Breast epithelium (tissue), 4 donors: Measurements from ENCODE around the gene VSIG10L. TPM values are rescaled to one million over a fixed set of nuclear protein-coding genes. Genes with fewer than 3 reads are reported as not detected.
A peak's percentile ranks its signal among the peaks of the same experiment; 100 is the strongest.

Experiments
- DNase-seq, 2 donors: peaks; one replicate each; pipeline ENCODE4 v3.0.0-alpha.2; 2019; ENCODE audit warnings: low spot score in 2 of 2
- H3K27ac ChIP-seq, 2 donors: fragments of 200-600 bp; sonication (generic) in 1 of 2; one replicate each; pipeline ENCODE4 v1.5.1; 2016 to 2019; ENCODE audit warnings: mild to moderate bottlenecking in 1 of 2
- H3K27me3 ChIP-seq, 2 donors: fragments of 200-600 bp; sonication (generic) in 1 of 2; one replicate each; pipeline versions ENCODE4 v1.5.1 to v1.6.0; 2017 to 2019; ENCODE audit warnings: control low read depth in 1 of 2, mild to moderate bottlenecking in 1 of 2
- H3K36me3 ChIP-seq: fragments of 200-600 bp; one replicate; pipeline ENCODE4 v1.5.1; 2019
- H3K4me1 ChIP-seq, 2 donors: fragments of 200-600 bp; sonication (generic); one replicate each; pipeline ENCODE4 v1.5.1; 2016 to 2019; ENCODE audit warnings: control low read depth in 1 of 2
- H3K4me3 ChIP-seq, 3 donors: fragments of 200-600 bp; sonication (generic); 1 replicate in 2 of 3; 2 replicates in 1 of 3; pipeline ENCODE4 v1.5.1; 2016 to 2019; ENCODE audit warnings: mild to moderate bottlenecking in 3 of 3, moderate library complexity in 2 of 3
- H3K9me3 ChIP-seq, 2 donors: fragments of 200-600 bp; sonication (generic) in 1 of 2; one replicate each; pipeline ENCODE4 v1.5.1; 2016 to 2019; ENCODE audit warnings: control low read depth in 1 of 2
- CTCF ChIP-seq, 3 donors: fragments of 450-650 bp; IDR thresholded peaks; one replicate each; pipeline ENCODE4 v1.5.1; 2016 to 2017; ENCODE audit warnings: antibody characterized with exemption in 3 of 3, mild to moderate bottlenecking in 3 of 3, moderate library complexity in 3 of 3
- POLR2A ChIP-seq: fragments of 450-650 bp; IDR thresholded peaks from one replicate; pipeline ENCODE4 v1.6.1; 2016; ENCODE audit warnings: antibody characterized with exemption, mild to moderate bottlenecking, moderate library complexity
- POLR2AphosphoS5 ChIP-seq, 3 donors: sonication (generic); formaldehyde crosslinking; IDR thresholded peaks; one replicate each; pipeline ENCODE4 v1.6.1; 2017; ENCODE audit warnings: antibody characterized with exemption in 3 of 3
- intact Hi-C: fragments of 100-400 bp; cut with DNase I; formaldehyde crosslinking; loops from one replicate; pipeline ENCODE4 v1.15.1; 2023; ENCODE audit warnings: low total_unique reads
- total RNA-seq, 3 donors: library from RNA; depleted of rRNA; stranded (reverse); fragments of >200 nt; gene quantifications; one replicate each; pipeline ENCODE4 v1.1.0, GENCODE V29; 2016

Gene VSIG10L
- total RNA-seq, 3 donors from 2014 or later = 1.3 to 1.8 (median 1.8) TPM

GRCh38 chr19:51331716-51332115, 10.2 kb downstream of the VSIG10L start:
- TF ChIP-seq POLR2A = no peak
- TF ChIP-seq CTCF (IDR thresholded peaks at IDR 0.05) = no peak
- TF ChIP-seq POLR2AphosphoS5 (IDR thresholded peaks at IDR 0.05) = no peak

DNA sequence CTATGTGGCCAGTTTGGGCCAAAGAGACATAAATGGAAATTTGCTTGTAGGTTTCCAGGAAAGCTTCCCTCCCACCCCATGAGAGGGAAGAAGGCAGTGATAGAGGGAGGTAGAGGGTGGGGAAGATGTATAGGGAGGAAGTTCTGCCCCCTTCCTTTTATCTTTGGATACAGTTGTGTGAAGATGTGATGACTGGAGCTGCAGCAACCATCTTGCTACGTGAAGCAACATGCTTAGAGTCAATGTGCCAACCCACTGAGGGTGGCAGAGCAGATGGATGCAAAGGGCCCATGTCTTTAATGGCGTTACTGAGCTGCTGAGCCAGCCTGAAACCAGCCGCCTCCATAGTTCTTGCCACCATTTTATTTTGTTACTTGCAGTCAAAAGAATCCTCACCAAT, 10.7 kb downstream of the VSIG10L start:
- Histone ChIP-seq H3K4me3 (no peak overlapping the region), H3K9me3 (no peaks in the 10 kb centered on the region), H3K27ac (no peak overlapping the region), H3K27me3 (peaks cover 6 to 49% of the 10 kb centered on the region in 2 donors), H3K4me1 (peaks cover 0 to 8% of the 10 kb centered on the region in 2 donors), H3K36me3 (no peaks in the 10 kb centered on the region)
- TF ChIP-seq CTCF (IDR thresholded peaks at IDR 0.05) (no peak), POLR2A (no peak), POLR2AphosphoS5 (IDR thresholded peaks at IDR 0.05) (no peak)
- intact Hi-C loops = no loop called here
- no peak for DNase-seq

More at GRCh38 chr19:51331716-51332115, 10.2 kb downstream of the VSIG10L start:
- no peak for DNase-seq
- Histone ChIP-seq H3K27me3 (peaks cover 6 to 44% of the 10 kb centered on the region in 2 donors), H3K9me3 (no peaks in the 10 kb centered on the region), H3K4me1 (peaks cover 0 to 8% of the 10 kb centered on the region in 2 donors), H3K4me3 (no peak overlapping the region), H3K36me3 (no peaks in the 10 kb centered on the region), H3K27ac (no peak overlapping the region)
- intact Hi-C loops = no loop called here

GRCh38 chr19:51330366-51330765, 11.6 kb downstream of the VSIG10L start:
- peaks cover 0 to 8% of the 10 kb centered on the region in 2 donors for H3K4me1 ChIP-seq
- DNase-seq = no peak
- TF ChIP-seq POLR2AphosphoS5 (IDR thresholded peaks at IDR 0.05) = no peak
- TF ChIP-seq CTCF (IDR thresholded peaks at IDR 0.05) = no peak
- TF ChIP-seq POLR2A = no peak
- no peaks in the 10 kb centered on the region for H3K9me3 ChIP-seq
- H3K27ac ChIP-seq = no peak overlapping the region
- intact Hi-C loops = no loop called here
- peaks cover 6 to 54% of the 10 kb centered on the region in 2 donors for H3K27me3 ChIP-seq
- no peaks in the 10 kb centered on the region for H3K36me3 ChIP-seq
- H3K4me3 ChIP-seq = no peak overlapping the region

DNA sequence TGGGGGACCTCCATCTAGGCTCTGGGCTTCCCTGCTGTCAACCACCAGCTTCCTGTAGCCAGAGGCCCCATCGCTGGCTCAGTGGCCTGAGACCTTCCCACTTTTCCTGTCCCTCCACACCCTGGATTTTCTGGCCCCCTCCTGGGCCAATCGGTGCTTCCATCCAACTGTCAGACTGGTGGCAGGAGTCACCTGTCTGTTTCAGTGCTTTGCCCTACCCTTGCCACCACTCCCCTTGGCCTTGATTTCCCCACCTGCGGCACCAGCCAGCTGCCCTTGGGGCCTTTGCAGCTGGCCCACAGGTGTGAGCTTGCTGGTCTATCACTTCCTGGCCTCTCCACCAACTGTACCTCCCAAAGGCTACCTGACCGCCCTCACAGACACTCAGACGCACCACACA, 12.5 kb downstream of the VSIG10L start:
- intact Hi-C loops = no loop called here
- DNase-seq = no peak
- TF ChIP-seq CTCF (IDR thresholded peaks at IDR 0.05) (no peak), POLR2A (no peak), POLR2AphosphoS5 (IDR thresholded peaks at IDR 0.05) (no peak)
- Histone ChIP-seq H3K36me3 (no peaks in the 10 kb centered on the region), H3K9me3 (no peaks in the 10 kb centered on the region), H3K4me1 (peaks cover 0 to 8% of the 10 kb centered on the region in 2 donors), H3K4me3 (no peak overlapping the region), H3K27me3 (peaks cover 6 to 56% of the 10 kb centered on the region in 2 donors), H3K27ac (no peak overlapping the region)

- TF ChIP-seq CTCF (IDR thresholded peaks at IDR 0.05) (no peak), POLR2AphosphoS5 (IDR thresholded peaks at IDR 0.05) (no peak), POLR2A (no peak)
- Histone ChIP-seq H3K27me3 (peaks cover 6 to 75% of the 10 kb centered on the region in 2 donors), H3K36me3 (no peaks in the 10 kb centered on the region), H3K4me1 (peaks cover 0 to 8% of the 10 kb centered on the region in 2 donors), H3K9me3 (no peaks in the 10 kb centered on the region), H3K27ac (no peak overlapping the region), H3K4me3 (peak overlapping the region in 2 of 3 donors; percentile 15 to 58)
- intact Hi-C loops = no loop called here
- peak in 1 of 2 donors; percentile 50 for DNase-seq
Observed at GRCh38 chr19:51327066-51328001, 14.6 kb downstream of the VSIG10L start.
